LNCaP clone FGC (cell line): ENCODE data around the gene U2AF2.

ENCODE experiments used
- DNase-seq: peaks from one replicate; pipeline ENCODE4 v3.0.0-alpha.2; 2011; ENCODE audit warnings: low read depth
- H3K4me3 ChIP-seq: 2 replicates; pipeline ENCODE4 v1.5.1; 2011; ENCODE audit warnings: mild to moderate bottlenecking, low read depth, low read length, control low read depth
- TF ChIP-seq, protein P1 (sequence below): IDR thresholded peaks from 2 replicates; pipeline ENCODE4 v1.5.1; 2012; ENCODE audit warnings: mild to moderate bottlenecking; ENCODE audit not compliant: control insufficient read depth, insufficient read depth; ENCODE audit errors: extremely low read depth

U2AF2 gene

DNA sequence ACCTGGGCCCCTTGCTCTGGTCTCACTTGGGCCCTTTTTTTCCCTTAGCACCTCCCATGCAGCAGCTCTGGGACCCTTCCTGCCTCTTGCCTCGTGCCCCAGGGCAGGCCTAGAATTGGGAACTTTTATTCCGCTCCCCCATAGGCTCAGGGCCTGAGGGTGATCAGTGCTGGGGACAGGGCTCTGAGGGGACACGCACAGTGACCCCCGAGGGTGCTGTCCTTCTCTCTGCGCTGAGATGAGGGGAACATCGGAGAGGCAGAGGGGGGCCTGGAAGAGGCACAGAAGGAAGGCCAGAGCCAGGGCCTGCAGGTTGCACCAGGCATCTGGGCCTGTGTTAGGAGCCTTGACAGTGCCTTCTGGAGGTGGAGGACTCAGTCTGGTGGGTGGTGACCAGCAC is 30.9 kb downstream of the U2AF2 start:
- TF ChIP-seq, protein P1, sequence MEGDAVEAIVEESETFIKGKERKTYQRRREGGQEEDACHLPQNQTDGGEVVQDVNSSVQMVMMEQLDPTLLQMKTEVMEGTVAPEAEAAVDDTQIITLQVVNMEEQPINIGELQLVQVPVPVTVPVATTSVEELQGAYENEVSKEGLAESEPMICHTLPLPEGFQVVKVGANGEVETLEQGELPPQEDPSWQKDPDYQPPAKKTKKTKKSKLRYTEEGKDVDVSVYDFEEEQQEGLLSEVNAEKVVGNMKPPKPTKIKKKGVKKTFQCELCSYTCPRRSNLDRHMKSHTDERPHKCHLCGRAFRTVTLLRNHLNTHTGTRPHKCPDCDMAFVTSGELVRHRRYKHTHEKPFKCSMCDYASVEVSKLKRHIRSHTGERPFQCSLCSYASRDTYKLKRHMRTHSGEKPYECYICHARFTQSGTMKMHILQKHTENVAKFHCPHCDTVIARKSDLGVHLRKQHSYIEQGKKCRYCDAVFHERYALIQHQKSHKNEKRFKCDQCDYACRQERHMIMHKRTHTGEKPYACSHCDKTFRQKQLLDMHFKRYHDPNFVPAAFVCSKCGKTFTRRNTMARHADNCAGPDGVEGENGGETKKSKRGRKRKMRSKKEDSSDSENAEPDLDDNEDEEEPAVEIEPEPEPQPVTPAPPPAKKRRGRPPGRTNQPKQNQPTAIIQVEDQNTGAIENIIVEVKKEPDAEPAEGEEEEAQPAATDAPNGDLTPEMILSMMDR = no peak
- DNase-seq = no peak
- H3K4me3 ChIP-seq = no peak overlapping the region

DNA sequence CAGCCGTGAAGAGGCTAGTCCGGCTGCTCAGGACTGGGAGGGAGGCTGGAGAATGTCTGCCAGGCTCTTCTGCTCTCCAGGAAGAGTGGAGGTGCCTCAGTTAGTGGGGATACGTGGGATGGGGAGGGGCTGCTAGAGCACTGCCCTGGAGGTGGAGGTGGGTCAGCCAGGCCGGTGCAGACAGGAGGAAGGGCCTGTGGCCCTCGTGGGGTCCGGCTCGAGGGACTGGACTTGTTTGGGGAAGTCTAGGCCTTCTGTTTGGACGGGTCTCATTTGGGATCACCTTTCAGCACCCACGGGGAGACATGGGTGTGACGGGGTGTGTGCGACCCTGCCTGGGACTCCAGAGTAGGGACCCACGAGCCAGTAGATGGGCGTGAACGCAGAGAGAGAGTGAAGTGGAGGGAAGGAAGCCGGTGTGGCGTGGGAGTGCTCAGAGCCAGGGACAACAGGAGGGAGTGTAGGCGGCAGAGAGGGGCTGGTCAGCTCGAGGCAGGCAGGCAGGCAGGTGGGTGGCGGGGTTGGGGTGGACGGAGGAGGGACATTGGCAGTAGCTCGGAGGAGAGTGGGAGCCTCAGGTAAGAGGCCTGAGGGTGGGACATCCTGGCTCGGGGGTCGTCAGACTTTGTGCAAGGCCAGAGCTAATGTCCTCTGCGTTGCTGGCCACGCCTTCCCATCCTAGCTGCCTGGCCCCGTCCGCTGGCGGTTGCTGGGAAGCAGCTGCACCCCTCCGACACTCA is 31.6 kb downstream of the U2AF2 start:
- TF ChIP-seq, protein P1 = no peak
- no peak for DNase-seq
- H3K4me3 ChIP-seq = no peak overlapping the region

DNA sequence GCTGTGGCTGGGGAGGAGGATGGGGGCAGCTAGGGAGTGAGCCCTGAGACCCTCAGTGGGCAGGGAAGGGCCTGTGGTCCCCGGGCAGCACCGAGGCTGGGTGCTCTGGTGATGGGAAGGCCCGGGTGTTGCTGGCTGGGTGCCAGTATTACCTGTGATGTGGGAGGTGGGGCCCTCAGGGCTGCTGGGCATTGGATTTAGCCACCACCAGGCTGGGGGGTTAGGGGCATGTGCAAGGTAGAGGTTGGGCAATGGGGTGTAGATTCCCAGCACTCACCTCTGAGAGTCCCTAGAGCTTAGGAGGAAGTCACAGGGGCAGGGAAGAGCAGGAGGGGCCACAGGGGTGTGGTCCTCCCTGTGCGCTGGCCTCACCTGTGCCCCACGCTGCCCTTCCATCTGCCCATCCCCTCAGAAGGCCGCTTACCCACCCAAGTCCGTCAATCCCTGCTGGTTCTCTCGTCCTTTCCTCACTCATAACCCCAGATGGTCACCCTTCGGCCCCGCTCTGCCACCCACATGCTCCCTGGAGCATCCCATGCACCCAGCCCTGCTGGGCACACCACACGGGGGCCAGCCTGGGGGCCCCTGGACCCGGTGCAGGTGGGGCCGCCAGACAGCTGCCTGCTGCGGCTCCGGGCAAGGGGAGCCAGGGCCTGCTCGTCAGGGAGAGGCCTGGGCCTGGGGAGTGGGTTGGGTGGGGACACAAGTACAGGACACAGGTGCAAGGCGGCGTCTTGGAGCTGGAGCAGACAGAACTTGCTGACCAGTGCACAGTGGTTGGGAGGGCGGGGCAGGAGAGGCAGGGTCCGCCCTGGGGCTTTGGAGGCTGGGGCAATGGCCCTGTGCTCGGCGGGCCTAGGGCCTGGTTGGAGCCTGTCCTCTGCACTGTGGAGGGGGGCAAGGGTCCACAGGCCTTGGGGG is 32.7 kb downstream of the U2AF2 start:
- no peak for DNase-seq
- no peak overlapping the region for H3K4me3 ChIP-seq
- TF ChIP-seq, protein P1 = no peak

DNA sequence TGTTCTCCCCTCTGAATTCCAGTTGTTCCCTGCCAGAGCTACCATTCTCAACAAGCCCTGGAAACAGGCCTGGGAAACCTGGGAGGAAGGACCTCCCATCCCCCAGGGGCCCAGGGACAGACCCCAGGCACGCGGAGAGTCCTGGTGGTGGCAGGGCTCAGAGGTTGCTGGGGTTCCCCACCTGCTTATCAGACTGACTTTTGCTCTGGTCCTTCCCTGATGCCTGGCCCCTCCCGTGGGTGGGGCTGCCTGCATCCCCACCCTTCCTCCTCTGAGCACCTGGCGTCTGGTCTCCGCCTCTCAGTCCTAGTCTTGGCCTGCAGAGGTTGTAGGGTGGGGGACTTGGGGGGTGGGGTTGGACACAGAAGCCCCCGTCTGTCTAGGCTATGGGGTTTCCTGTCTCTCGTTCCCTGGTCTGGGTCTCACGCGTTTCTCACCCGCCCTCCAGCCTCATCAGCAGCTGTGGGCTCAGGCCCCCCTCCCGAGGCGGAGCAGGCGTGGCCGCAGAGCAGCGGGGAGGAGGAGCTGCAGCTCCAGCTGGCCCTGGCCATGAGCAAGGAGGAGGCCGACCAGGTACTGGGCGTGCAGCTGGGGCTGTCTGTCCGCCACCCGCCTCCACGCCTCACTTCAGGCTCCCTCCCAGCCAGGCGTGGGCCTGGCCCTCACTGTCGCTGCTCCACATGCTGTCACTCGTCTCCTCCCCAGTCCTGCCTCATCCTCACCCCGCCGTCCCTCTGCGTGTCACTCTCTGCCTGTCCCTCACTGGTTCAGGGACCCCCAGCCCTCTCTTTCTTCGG is 33.8 kb downstream of the U2AF2 start:
- DNase-seq = no peak
- H3K4me3 ChIP-seq = no peak overlapping the region
- TF ChIP-seq, protein P1 = no peak

DNA sequence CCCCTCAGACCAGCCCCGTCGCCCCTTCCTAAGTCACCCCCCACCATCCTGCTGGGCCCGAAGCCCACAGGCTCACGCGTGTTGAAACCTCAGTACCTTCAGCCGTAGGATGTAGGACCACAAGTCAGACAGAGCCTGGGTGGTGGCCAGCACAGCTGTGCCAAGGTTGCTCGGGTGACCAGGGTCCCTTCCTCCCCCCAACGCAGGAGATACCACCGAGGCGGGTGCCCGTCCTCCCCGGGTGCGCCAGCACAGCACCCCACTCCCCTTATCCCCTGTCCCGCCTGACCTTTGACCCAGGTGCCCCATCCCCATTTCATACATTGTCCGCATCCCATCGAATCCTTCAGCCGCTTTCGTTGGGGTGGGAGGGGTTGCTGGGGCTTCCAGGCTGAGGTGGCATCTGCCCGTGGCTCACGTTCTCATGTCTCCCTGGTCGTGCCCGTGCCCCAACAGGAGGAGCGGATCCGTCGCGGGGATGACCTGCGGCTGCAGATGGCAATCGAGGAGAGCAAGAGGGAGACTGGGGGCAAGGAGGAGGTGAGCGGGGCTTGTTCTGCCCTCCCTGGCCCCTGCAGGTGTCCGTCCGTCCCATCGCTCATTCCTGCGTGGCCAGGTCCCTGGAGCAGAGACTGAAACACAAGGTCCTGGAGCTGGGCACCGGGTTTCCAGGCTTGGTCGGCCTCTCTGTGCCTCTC is 34.7 kb downstream of the U2AF2 start:
- no peak overlapping the region for H3K4me3 ChIP-seq
- no peak for DNase-seq
- TF ChIP-seq, protein P1 = no peak

DNA sequence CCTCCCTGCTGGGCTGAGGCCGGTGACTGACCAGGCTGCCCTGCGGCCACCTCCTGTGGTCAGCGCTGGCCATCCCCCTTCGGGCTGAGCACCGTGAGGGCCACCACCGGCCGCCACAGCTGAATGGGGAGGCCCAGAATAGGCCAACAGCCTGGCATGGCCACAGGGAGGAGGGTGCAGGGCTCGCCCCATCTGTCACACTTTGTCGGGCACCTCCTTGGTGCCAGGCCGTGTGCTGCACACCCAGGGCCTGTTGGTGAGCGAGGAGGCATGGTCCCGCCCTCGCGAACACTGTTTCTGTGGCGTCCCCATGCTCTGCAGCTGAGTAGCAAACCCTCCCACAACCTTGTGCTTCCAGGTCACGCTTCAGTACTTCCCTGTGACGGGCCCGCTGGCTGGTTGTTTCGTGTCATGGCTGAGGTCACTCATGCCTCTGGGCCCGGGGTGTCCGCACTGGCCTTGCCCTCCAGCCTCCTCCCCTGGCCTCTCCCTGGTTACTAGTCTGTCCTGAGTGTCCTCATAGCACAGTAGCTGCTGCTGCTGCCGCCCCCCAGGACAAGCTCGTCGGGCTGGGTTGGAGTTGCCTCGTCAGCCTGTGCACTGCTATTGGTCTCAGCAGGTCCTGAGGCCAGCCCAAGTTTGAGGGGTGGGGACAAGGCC is 35.4 kb downstream of the U2AF2 start:
- TF ChIP-seq, protein P1 = no peak
- no peak overlapping the region for H3K4me3 ChIP-seq
- DNase-seq = no peak
